Neural cell (in vitro differentiated cells): ENCODE data around the gene CLEC2B.

Experiments
- CTCF ChIP-seq: fragments of 450-650 bp; IDR thresholded peaks from 2 replicates; pipeline ENCODE4 v1.5.1; 2014; ENCODE audit warnings: antibody characterized with exemption, mild to moderate bottlenecking, moderate library complexity; ENCODE audit not compliant: poor library complexity, severe bottlenecking
- EP300 ChIP-seq: fragments of 450-650 bp; conservative IDR thresholded peaks from 2 replicates; pipeline ENCODE4 v1.6.1; 2014; ENCODE audit warnings: antibody characterized with exemption, mild to moderate bottlenecking, moderate library complexity; ENCODE audit not compliant: poor library complexity, severe bottlenecking
- EZH2 ChIP-seq: fragments of 200-600, 300-800 bp; shearing (Covaris generic), sonication (generic); IDR thresholded peaks from 2 replicates; pipeline ENCODE4 v1.6.1; 2014; ENCODE audit warnings: antibody characterized with exemption, low read length, borderline replicate concordance, mild to moderate bottlenecking; ENCODE audit not compliant: insufficient read depth, poor library complexity, severe bottlenecking
- REST ChIP-seq: IDR thresholded peaks from 2 replicates; pipeline ENCODE4 v1.6.1; 2012; ENCODE audit warnings: borderline replicate concordance
- TAF1 ChIP-seq: IDR thresholded peaks from 2 replicates; pipeline ENCODE4 v1.6.1; 2012; ENCODE audit warnings: low read depth

GRCh38 chr12:9813821-9814798 lies 55.0 kb downstream of the CLEC2B start:
- TF ChIP-seq EZH2 (no peak), CTCF (no peak), EP300 (no peak), TAF1 (no peak), REST (no peak)
